ENCODE measurements around the gene GOPC.

GOPC gene

GRCh38 chr6:117544716-117545115 lies 57.6 kb downstream of the GOPC start:
- Histone ChIP-seq H3F3A (ENCODE audit: insufficient read depth, low read length) (peaks cover 56% of the 10 kb centered on the region), H3K4me1 (ENCODE audit: low read length) (peaks cover 74% of the 10 kb centered on the region)

GRCh38 chr6:117542493-117542892 lies 59.8 kb downstream of the GOPC start:
- no peak for TF ChIP-seq EZH2 (optimal IDR thresholded peaks at IDR 0.05; ENCODE audit: low read depth, low read length)
- TF ChIP-seq CTCF (IDR thresholded peaks at IDR 0.05; ENCODE audit: low read length) = no peak
- TF ChIP-seq EZH2phosphoT487 (IDR thresholded peaks at IDR 0.05; ENCODE audit: low read length) = no peak
- Histone ChIP-seq H3K4me2 (ENCODE audit: low read depth, low read length) (no peak overlapping the region), H3K4me1 (ENCODE audit: low read length) (peaks cover 71% of the 10 kb centered on the region), H3K9ac (ENCODE audit: low read length) (no peak overlapping the region), H3K9me2 (replicated peaks; ENCODE audit: insufficient read depth, low read length) (no peaks in the 10 kb centered on the region), H3K36me3 (replicated peaks; ENCODE audit: insufficient read depth, low read length) (0 out of 2 replicates have a peak, but pooled peaks cover 5% of the 10 kb centered on the region), H3K27me3 (replicated peaks; ENCODE audit: insufficient read depth, low read length) (no peaks in the 10 kb centered on the region), H3K9me3 (replicated peaks; ENCODE audit: insufficient read depth, low read length) (no peaks in the 10 kb centered on the region), H2AFZ (ENCODE audit: low read length) (no peak overlapping the region), H3K4me3 (ENCODE audit: low read length) (no peak overlapping the region), H3K79me2 (ENCODE audit: low read length) (peaks cover 19% of the 10 kb centered on the region), H3K27ac (ENCODE audit: low read length) (no peak overlapping the region), H3F3A (ENCODE audit: insufficient read depth, low read length) (peaks cover 55% of the 10 kb centered on the region), H4K20me1 (ENCODE audit: insufficient read depth, low read length) (no peaks in the 10 kb centered on the region)
- no peak for DNase-seq

More at GRCh38 chr6:117544716-117545115, 57.6 kb downstream of the GOPC start:
- Histone ChIP-seq H3K4me2 (ENCODE audit: low read depth, low read length) (peak overlapping the region; percentile 36), H3K27me3 (replicated peaks; ENCODE audit: insufficient read depth, low read length) (no peaks in the 10 kb centered on the region), H2AFZ (ENCODE audit: low read length) (no peak overlapping the region), H3K27ac (ENCODE audit: low read length) (peak overlapping the region; percentile 83), H3K9me3 (replicated peaks; ENCODE audit: insufficient read depth, low read length) (no peaks in the 10 kb centered on the region), H4K20me1 (ENCODE audit: insufficient read depth, low read length) (no peaks in the 10 kb centered on the region), H3K9me2 (replicated peaks; ENCODE audit: insufficient read depth, low read length) (no peaks in the 10 kb centered on the region), H3K4me3 (ENCODE audit: low read length) (no peak overlapping the region), H3K9ac (ENCODE audit: low read length) (peak overlapping the region; percentile 14; the same call in 1 of the 2 replicates), H3K36me3 (replicated peaks; ENCODE audit: insufficient read depth, low read length) (0 out of 2 replicates have a peak, but pooled peaks cover 6% of the 10 kb centered on the region), H3K79me2 (ENCODE audit: low read length) (peaks cover 22% of the 10 kb centered on the region)
- peak; percentile 75 for DNase-seq
- no peak for TF ChIP-seq EZH2phosphoT487 (IDR thresholded peaks at IDR 0.05; ENCODE audit: low read length)
- TF ChIP-seq CTCF (IDR thresholded peaks at IDR 0.05; ENCODE audit: low read length) = no peak
- TF ChIP-seq EZH2 (optimal IDR thresholded peaks at IDR 0.05; ENCODE audit: low read depth, low read length) = no peak

- Histone ChIP-seq H3K79me2 (ENCODE audit: low read length) (peaks cover 5% of the 10 kb centered on the region; the same call in 1 of the 2 replicates), H3K9me3 (replicated peaks; ENCODE audit: insufficient read depth, low read length) (no peaks in the 10 kb centered on the region), H3K4me3 (ENCODE audit: low read length) (no peak overlapping the region), H3K36me3 (replicated peaks; ENCODE audit: insufficient read depth, low read length) (no peaks in the 10 kb centered on the region), H3K4me2 (ENCODE audit: low read depth, low read length) (no peak overlapping the region), H3K4me1 (ENCODE audit: low read length) (peaks cover 67% of the 10 kb centered on the region), H2AFZ (ENCODE audit: low read length) (no peak overlapping the region), H4K20me1 (ENCODE audit: insufficient read depth, low read length) (no peaks in the 10 kb centered on the region), H3F3A (ENCODE audit: insufficient read depth, low read length) (peaks cover 48% of the 10 kb centered on the region), H3K9ac (ENCODE audit: low read length) (no peak overlapping the region), H3K9me2 (replicated peaks; ENCODE audit: insufficient read depth, low read length) (no peaks in the 10 kb centered on the region), H3K27me3 (replicated peaks; ENCODE audit: insufficient read depth, low read length) (no peaks in the 10 kb centered on the region), H3K27ac (ENCODE audit: low read length) (no peak overlapping the region)
- TF ChIP-seq CTCF (IDR thresholded peaks at IDR 0.05; ENCODE audit: low read length) = no peak
- no peak for TF ChIP-seq EZH2phosphoT487 (IDR thresholded peaks at IDR 0.05; ENCODE audit: low read length)
- TF ChIP-seq EZH2 (optimal IDR thresholded peaks at IDR 0.05; ENCODE audit: low read depth, low read length) = no peak
- DNase-seq = no peak
Observed at GRCh38 chr6:117540670-117541069, 61.6 kb downstream of the GOPC start.

Measured in MM.1S (cell line).